HepG2 (cell line): Measurements from ENCODE around the gene DIAPH1. TPM values are rescaled to one million over a fixed set of nuclear protein-coding genes. Genes with fewer than 3 reads are reported as not detected.

Experiments used
- ATAC-seq: fragments of 200-7000 bp; cut with Tn5 transposase; 3 replicates; pipeline ENCODE4 v1.9.1; 2020; ENCODE audit warnings: mild to moderate bottlenecking, moderate library complexity
- BruUV-seq: library from RNA; stranded (reverse); fragments of 400-500 nt; replicated peaks from 2 replicates; lab custom pipeline; 2021; lab: Mats Ljungman, UMichigan
- CTCF ChIA-PET: fragments of 300-600 bp; formaldehyde crosslinking; extraction: SDS; loops from one replicate; lab custom pipeline; 2021; ENCODE audit warnings: low total read pairs, inconsistent platforms, low intra/inter-chr PET ratio; lab: Yijun Ruan, JAX
- POLR2A ChIA-PET: fragments of 350-600 bp; sonication (Branson Sonifier 250); formaldehyde crosslinking; loops from one replicate; lab custom pipeline; 2020; ENCODE audit warnings: antibody characterized with exemption, inconsistent platforms; lab: Yijun Ruan, JAX
- DNase-seq: peaks from one replicate; pipeline ENCODE4 v3.0.0-alpha.2; 2015; ENCODE audit warnings: low spot score
- FAIRE-seq: peaks from 3 replicates; lab custom pipeline; 2011; peaks lifted over from hg19 to GRCh38; lab: Jason Lieb, UNC
- H2AFZ ChIP-seq: one replicate; pipeline ENCODE4 v1.6.1; 2011; ENCODE audit warnings: low read length, inconsistent platforms
- H3K27ac ChIP-seq: fragments of 300-600 bp; 3 replicates; pipeline ENCODE4 v1.8.0; 2011; ENCODE audit warnings: mixed run types, mild to moderate bottlenecking, mixed read lengths, low read length, inconsistent platforms; ENCODE audit not compliant: insufficient read depth; ENCODE audit errors: extremely low read length
- H3K27me3 ChIP-seq, 2 experiments: fragments of 200-600 bp in 1 of 2; 2 replicates in 1 of 2; 3 replicates in 1 of 2; pipeline versions ENCODE4 v1.6.0 to v1.8.0; 2011; ENCODE audit warnings: low read length in 2 of 2, mild to moderate bottlenecking in 2 of 2, moderate library complexity in 2 of 2, inconsistent platforms in 1 of 2; ENCODE audit not compliant: insufficient read depth in 2 of 2, control insufficient read depth in 1 of 2
- H3K36me3 ChIP-seq, 2 experiments: fragments of 200-600 bp in 1 of 2; replicated peaks in 1 of 2; 2 replicates in 1 of 2; 3 replicates in 1 of 2; pipeline versions ENCODE4 v1.5.1 to v1.8.0; 2011; ENCODE audit warnings: low read length in 2 of 2, inconsistent platforms in 1 of 2; ENCODE audit not compliant: insufficient read depth in 2 of 2, control insufficient read depth in 1 of 2
- H3K4me1 ChIP-seq: 2 replicates; pipeline ENCODE4 v1.5.1; 2012; ENCODE audit warnings: low read length, inconsistent platforms; ENCODE audit not compliant: insufficient read depth
- H3K4me2 ChIP-seq: 2 replicates; pipeline ENCODE4 v1.6.0; 2011; ENCODE audit warnings: low read depth, low read length, inconsistent platforms
- H3K4me3 ChIP-seq, 3 experiments: fragments of 200-600 bp in 1 of 3; sonication (generic), shearing (Covaris generic) in 1 of 3; replicated peaks in 1 of 3; 2 replicates each; pipeline ENCODE4 v1.5.1; 2011 to 2016; ENCODE audit warnings: low read length in 3 of 3, inconsistent platforms in 2 of 3, low read depth in 2 of 3, mild to moderate bottlenecking in 2 of 3, control low read depth in 1 of 3, mixed read lengths in 1 of 3; ENCODE audit not compliant: insufficient read depth in 1 of 3
- H3K79me2 ChIP-seq: one replicate; pipeline ENCODE4 v1.6.1; 2011; ENCODE audit warnings: low read length, inconsistent platforms; ENCODE audit not compliant: insufficient read depth
- H3K9ac ChIP-seq: 2 replicates; pipeline ENCODE4 v1.6.0; 2011; ENCODE audit warnings: mild to moderate bottlenecking, low read depth, low read length, inconsistent platforms; ENCODE audit not compliant: insufficient read depth
- H3K9me3 ChIP-seq: 2 replicates; pipeline ENCODE4 v1.5.1; 2012; ENCODE audit warnings: mild to moderate bottlenecking, low read length
- H4K20me1 ChIP-seq: 2 replicates; pipeline ENCODE4 v1.6.0; 2011; ENCODE audit warnings: inconsistent platforms, mild to moderate bottlenecking, low read length, moderate library complexity; ENCODE audit not compliant: insufficient read depth
- BRCA1 ChIP-seq: sonication (generic); formaldehyde crosslinking; IDR thresholded peaks from 2 replicates; pipeline ENCODE4 v1.4.0; 2020; ENCODE audit warnings: missing genetic modification reagents
- CBX1 ChIP-seq: IDR thresholded peaks from one replicate; pipeline ENCODE4 v1.6.1; 2016; ENCODE audit warnings: antibody characterized with exemption, low read depth
- CCDC6 ChIP-seq: sonication (generic); formaldehyde crosslinking; IDR thresholded peaks from 2 replicates; pipeline ENCODE4 v1.8.1; 2022; ENCODE audit warnings: mild to moderate bottlenecking, missing genetic modification reagents, moderate library complexity
- CEBPG ChIP-seq: IDR thresholded peaks from 2 replicates; pipeline ENCODE4 v1.6.1; 2016
- JDP2 ChIP-seq: sonication (generic); formaldehyde crosslinking; IDR thresholded peaks from 2 replicates; pipeline ENCODE4 v1.8.1; 2022; ENCODE audit warnings: missing genetic modification reagents, borderline replicate concordance
- MYC ChIP-seq: sonication (generic); formaldehyde crosslinking; IDR thresholded peaks from 2 replicates; pipeline ENCODE4 v1.9.0; 2021; ENCODE audit warnings: missing genetic modification reagents, borderline replicate concordance
- PHF8 ChIP-seq: sonication (generic); formaldehyde crosslinking; IDR thresholded peaks from 2 replicates; pipeline ENCODE4 v1.5.0; 2020; ENCODE audit warnings: missing genetic modification reagents
- RBM22 ChIP-seq: fragments of 200-400 bp; formaldehyde crosslinking; optimal IDR thresholded peaks from 2 replicates; pipeline ENCODE3; 2017; ENCODE audit warnings: mild to moderate bottlenecking, low read length, moderate library complexity
- RBM39 ChIP-seq: fragments of 200-400 bp; formaldehyde crosslinking; IDR thresholded peaks from one replicate; pipeline ENCODE4 v1.6.1; 2018; ENCODE audit warnings: antibody characterized with exemption, mild to moderate bottlenecking, low read depth, low read length; ENCODE audit not compliant: poor library complexity, severe bottlenecking
- REL ChIP-seq: sonication (generic); formaldehyde crosslinking; conservative IDR thresholded peaks from 2 replicates; pipeline ENCODE4 v1.8.0; 2022; ENCODE audit warnings: mild to moderate bottlenecking, missing genetic modification reagents, moderate library complexity
- SNAI1 ChIP-seq: sonication (generic); formaldehyde crosslinking; IDR thresholded peaks from 2 replicates; pipeline ENCODE4 v1.5.0; 2020; ENCODE audit warnings: mild to moderate bottlenecking, missing genetic modification reagents, borderline replicate concordance
- ZNF883 ChIP-seq: sonication (generic); formaldehyde crosslinking; IDR thresholded peaks from 2 replicates; pipeline ENCODE4 v1.5.1; 2020; ENCODE audit warnings: mild to moderate bottlenecking, missing genetic modification reagents; ENCODE audit errors: not compliant biosample characterization
- WGBS: methylation state at CpG from one replicate; pipeline ENCODE4 v1.1.6; 2017; ENCODE audit warnings: low lambda C conversion rate; 5-methylcytosine and 5-hydroxymethylcytosine counted together
- in situ Hi-C: cut with HindIII; loops from 2 replicates; pipeline ENCODE4 v1.10.0; 2017; ENCODE audit warnings: low pct_unique_long_range_greater_than_20kb; ENCODE audit not compliant: extremely low pct_ligation_motif_present
- intact Hi-C: fragments of 100-400 bp; cut with micrococcal nuclease; formaldehyde crosslinking; loops from one replicate; pipeline ENCODE4 v1.10.0; 2022; ENCODE audit not compliant: unreplicated experiment
- polyA plus RNA-seq, 8 experiments: library from polyadenylated mRNA; depleted of rRNA in 3 of 8; stranded (reverse) in 7 of 8; unstranded in 1 of 8; fragments of >200 nt; fragmentation: Illumina TruSeq in 4 of 8; extraction: Trizol in 4 of 8; gene quantifications; 2 replicates each; pipeline versions ENCODE4 v1.2.1 to v1.2.3, GENCODE V29; 2011 to 2016; ENCODE audit warnings: low read depth in 4 of 8, missing spikeins in 1 of 8, mixed read lengths in 1 of 8; ENCODE audit not compliant: insufficient read depth in 1 of 8
- total RNA-seq, 5 experiments: library from RNA; depleted of rRNA; stranded (reverse); fragments of >200 nt; fragmentation: Illumina TruSeq; extraction: Trizol; gene quantifications; 2 replicates each; pipeline ENCODE4 v1.2.3, GENCODE V29; 2016; ENCODE audit warnings: low read depth in 1 of 5
- TF ChIP-seq, protein P1 (sequence below): sonication (generic); formaldehyde crosslinking; IDR thresholded peaks from 2 replicates; pipeline ENCODE4 v1.4.0; 2020; ENCODE audit warnings: missing genetic modification reagents

The DIAPH1 gene
- total and polyA plus RNA-seq, 2 of the 13 experiments (the other 11 are each of a cell fraction or from before 2014, with no cell fraction given): 25.1 to 33.9 TPM

DNA sequence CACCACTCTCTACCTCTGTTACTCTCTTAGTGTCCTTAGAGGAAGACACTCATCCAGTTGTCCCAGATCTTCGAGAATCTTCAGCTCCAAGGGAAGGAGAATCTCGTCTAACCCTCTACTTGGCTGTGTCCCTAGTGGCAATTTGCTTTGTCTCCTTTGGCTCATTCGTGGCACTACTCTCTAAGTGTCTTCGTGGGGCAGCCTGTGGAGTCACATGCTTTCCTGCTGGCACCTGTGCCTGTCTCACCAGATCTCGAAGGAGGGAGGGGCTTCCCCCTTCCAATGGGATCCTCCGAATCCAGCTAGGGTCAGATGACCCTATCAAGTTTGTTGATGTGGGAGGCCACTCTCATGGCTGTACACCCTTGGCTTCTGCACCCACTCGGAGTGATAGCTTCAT lies 131.7 kb downstream of the DIAPH1 start:
- H4K20me1 ChIP-seq: no peaks in the 10 kb centered on the region
- no peak overlapping the region for H3K9ac ChIP-seq
- H2AFZ ChIP-seq: no peak overlapping the region
- 5% methylated on average over 4 of the region's 7 CpGs for WGBS
- H3K79me2 ChIP-seq: no peaks in the 10 kb centered on the region
- H3K4me3 ChIP-seq: no peak overlapping the region
- ATAC-seq (no peak), FAIRE-seq (no peak), DNase-seq (no peak)
- no peak overlapping the region for H3K27ac ChIP-seq
- intact Hi-C loops: no loop called here
- BruUV-seq: no TSS peak
- peaks cover 3 to 33% of the 10 kb centered on the region in 2 experiments for H3K27me3 ChIP-seq
- TF ChIP-seq CEBPG (CRISPR knock-in tag): no peak
- no peak for TF ChIP-seq REL (CRISPR knock-in tag)
- no peak for TF ChIP-seq CCDC6 (CRISPR knock-in tag)
- TF ChIP-seq RBM22: no peak
- no peak for TF ChIP-seq JDP2 (CRISPR knock-in tag)
- TF ChIP-seq MYC (CRISPR knock-in tag): no peak
- no peak for TF ChIP-seq BRCA1 (CRISPR knock-in tag)
- TF ChIP-seq CBX1: no peak
- TF ChIP-seq RBM39: no peak
- no peak for TF ChIP-seq PHF8 (CRISPR knock-in tag)
- TF ChIP-seq, protein P1, sequence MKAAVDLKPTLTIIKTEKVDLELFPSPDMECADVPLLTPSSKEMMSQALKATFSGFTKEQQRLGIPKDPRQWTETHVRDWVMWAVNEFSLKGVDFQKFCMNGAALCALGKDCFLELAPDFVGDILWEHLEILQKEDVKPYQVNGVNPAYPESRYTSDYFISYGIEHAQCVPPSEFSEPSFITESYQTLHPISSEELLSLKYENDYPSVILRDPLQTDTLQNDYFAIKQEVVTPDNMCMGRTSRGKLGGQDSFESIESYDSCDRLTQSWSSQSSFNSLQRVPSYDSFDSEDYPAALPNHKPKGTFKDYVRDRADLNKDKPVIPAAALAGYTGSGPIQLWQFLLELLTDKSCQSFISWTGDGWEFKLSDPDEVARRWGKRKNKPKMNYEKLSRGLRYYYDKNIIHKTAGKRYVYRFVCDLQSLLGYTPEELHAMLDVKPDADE (CRISPR knock-in tag): no peak
- no peak for TF ChIP-seq SNAI1 (CRISPR knock-in tag)
- TF ChIP-seq ZNF883 (CRISPR knock-in tag): no peak
- H3K4me1 ChIP-seq: no peaks in the 10 kb centered on the region
- H3K36me3 ChIP-seq: no peaks in the 10 kb centered on the region
- in situ Hi-C loops: no loop called here
- ChIA-PET POLR2A (no interaction called here), CTCF (no interaction called here)
- H3K4me2 ChIP-seq: no peak overlapping the region
- no peaks in the 10 kb centered on the region for H3K9me3 ChIP-seq
